ENCODE results near the gene CHSY1.

Gene CHSY1

GRCh38 chr15:101153801-101154656 lies 97.8 kb downstream of the CHSY1 start:
- DNase-seq (ENCODE audit: low read depth, low spot score): no peak

GRCh38 chr15:101152914-101153313 lies 98.9 kb downstream of the CHSY1 start:
- DNase-seq (ENCODE audit: low read depth, low spot score): no peak

- DNase-seq (ENCODE audit: low read depth, low spot score): no peak
Observed at GRCh38 chr15:101151288-101151687, 100.6 kb downstream of the CHSY1 start.

GRCh38 chr15:101150723-101151040 lies 101.2 kb downstream of the CHSY1 start:
- DNase-seq (ENCODE audit: low read depth, low spot score): no peak

- DNase-seq (ENCODE audit: low read depth, low spot score): no peak
Observed at GRCh38 chr15:101149864-101150722, 101.8 kb downstream of the CHSY1 start.

- DNase-seq (ENCODE audit: low read depth, low spot score): no peak
Observed at GRCh38 chr15:101148881-101149664, 102.8 kb downstream of the CHSY1 start.

GRCh38 chr15:101148166-101148880 lies 103.5 kb downstream of the CHSY1 start:
- DNase-seq (ENCODE audit: low read depth, low spot score): no peak

- no peak for DNase-seq (ENCODE audit: low read depth, low spot score)
Observed at GRCh38 chr15:101147181-101147580, 104.7 kb downstream of the CHSY1 start.

- DNase-seq (ENCODE audit: low read depth, low spot score): no peak
Observed at GRCh38 chr15:101146118-101146702, 105.6 kb downstream of the CHSY1 start.

GRCh38 chr15:101145362-101145761 lies 106.5 kb downstream of the CHSY1 start:
- DNase-seq (ENCODE audit: low read depth, low spot score): no peak

- DNase-seq (ENCODE audit: low read depth, low spot score): no peak
Observed at GRCh38 chr15:101143321-101143720, 108.5 kb downstream of the CHSY1 start.

GRCh38 chr15:101142711-101143110 lies 109.1 kb downstream of the CHSY1 start:
- no peak for DNase-seq (ENCODE audit: low read depth, low spot score)

- no peak for DNase-seq (ENCODE audit: low read depth, low spot score)
Observed at GRCh38 chr15:101141926-101142527, 109.8 kb downstream of the CHSY1 start.

GRCh38 chr15:101140697-101141065 lies 111.2 kb downstream of the CHSY1 start:
- no peak for DNase-seq (ENCODE audit: low read depth, low spot score)

GRCh38 chr15:101139986-101140696 lies 111.7 kb downstream of the CHSY1 start:
- no peak for DNase-seq (ENCODE audit: low read depth, low spot score)

- no peak for DNase-seq (ENCODE audit: low read depth, low spot score)
Observed at GRCh38 chr15:101138913-101139880, 112.7 kb downstream of the CHSY1 start.

GRCh38 chr15:101138086-101138660 lies 113.7 kb downstream of the CHSY1 start:
- no peak for DNase-seq (ENCODE audit: low read depth, low spot score)

GRCh38 chr15:101137312-101137940 lies 114.4 kb downstream of the CHSY1 start:
- no peak for DNase-seq (ENCODE audit: low read depth, low spot score)

Measured in activated CD4-positive, CD25-positive, alpha-beta regulatory T cell treated with anti-CD3 and anti-CD28 coated beads, Interleukin-2, amount 50 U/mL, for 16 hours (primary cell).